Stomach smooth muscle (tissue), 2 donors: ENCODE results near the gene MCOLN3.

Experiments
- H3K27ac ChIP-seq: one replicate; pipeline ENCODE4 v1.7.0; 2013; ENCODE audit warnings: mild to moderate bottlenecking, low read length, inconsistent platforms
- H3K27me3 ChIP-seq, 2 donors: one replicate each; pipeline ENCODE4 v1.7.0; 2013; ENCODE audit warnings: low read length in 2 of 2; ENCODE audit not compliant: insufficient read depth in 2 of 2, control insufficient read depth in 1 of 2
- H3K36me3 ChIP-seq, 2 donors: one replicate each; pipeline ENCODE4 v1.7.0; 2013; ENCODE audit warnings: low read length in 2 of 2; ENCODE audit not compliant: control insufficient read depth in 2 of 2, insufficient read depth in 2 of 2
- H3K4me1 ChIP-seq: one replicate; pipeline ENCODE4 v1.7.0; 2013; ENCODE audit warnings: low read length; ENCODE audit not compliant: control insufficient read depth, insufficient read depth
- H3K4me3 ChIP-seq, 2 donors: one replicate each; pipeline ENCODE4 v1.7.0; 2013; ENCODE audit warnings: low read length in 2 of 2
- H3K9ac ChIP-seq, 2 donors: one replicate each; pipeline ENCODE4 v1.7.0; 2013; ENCODE audit warnings: low read length in 2 of 2, mild to moderate bottlenecking in 1 of 2
- H3K9me3 ChIP-seq, 2 donors: one replicate each; pipeline ENCODE4 v1.7.0; 2013; ENCODE audit warnings: low read length in 2 of 2; ENCODE audit not compliant: control insufficient read depth in 2 of 2
- donor health status: healthy.
- donor health status: Pancreatic carcinoma.

The MCOLN3 gene

GRCh38 chr1:85070972-85071492 lies 22.7 kb upstream of the MCOLN3 start:
- H3K36me3 ChIP-seq, result no peaks in the 10 kb centered on the region

DNA sequence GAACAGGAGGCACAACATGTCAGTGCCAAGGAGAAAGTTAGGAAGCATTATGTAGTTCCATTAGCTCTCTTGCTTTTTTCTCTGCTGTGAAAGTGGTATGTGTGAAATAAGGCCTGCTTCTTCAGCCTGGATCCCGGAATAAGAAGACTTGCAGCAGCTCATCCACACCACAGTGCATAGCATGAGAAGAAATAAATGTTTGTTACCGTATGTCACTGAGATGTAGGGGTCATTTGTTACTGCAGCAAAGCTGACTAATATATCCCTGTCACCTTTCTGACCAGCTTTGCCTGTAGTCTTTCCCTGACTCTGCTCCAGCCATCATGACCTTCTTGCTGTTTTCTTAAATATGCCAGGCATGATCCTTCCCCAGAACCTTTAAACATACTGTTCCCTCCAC lies 20.5 kb upstream of the MCOLN3 start:
- no peak overlapping the region for H3K4me3 ChIP-seq
- no peaks in the 10 kb centered on the region for H3K36me3 ChIP-seq
- H3K9ac ChIP-seq, result no peak overlapping the region
- H3K27ac ChIP-seq, result no peak overlapping the region
- H3K27me3 ChIP-seq, result no peaks in the 10 kb centered on the region
- no peaks in the 10 kb centered on the region for H3K9me3 ChIP-seq
- no peaks in the 10 kb centered on the region for H3K4me1 ChIP-seq

More at GRCh38 chr1:85070972-85071492, 22.7 kb upstream of the MCOLN3 start:
- no peaks in the 10 kb centered on the region for H3K9me3 ChIP-seq
- H3K4me1 ChIP-seq, result no peaks in the 10 kb centered on the region
- no peak overlapping the region for H3K4me3 ChIP-seq
- H3K27me3 ChIP-seq, result no peaks in the 10 kb centered on the region
- no peak overlapping the region for H3K9ac ChIP-seq
- H3K27ac ChIP-seq, result no peak overlapping the region

DNA sequence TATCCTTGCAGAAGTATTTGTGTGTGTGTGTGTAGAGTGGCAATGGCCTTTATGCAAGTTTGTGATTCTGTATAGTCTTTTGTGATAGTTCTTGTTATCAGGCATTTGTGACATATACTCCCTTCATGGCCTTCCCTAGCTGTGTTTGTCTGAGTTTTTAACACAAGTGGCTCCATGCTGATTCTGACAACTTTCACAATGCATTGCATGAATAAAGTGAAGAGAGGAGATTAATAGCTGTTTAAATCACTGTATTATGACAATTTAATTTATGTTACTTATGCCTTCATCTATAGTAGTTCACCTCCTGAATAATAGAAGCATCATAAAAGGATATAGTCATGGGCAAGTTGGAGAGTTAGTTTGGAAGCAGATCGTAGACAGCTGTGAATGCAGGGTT lies 17.2 kb upstream of the MCOLN3 start:
- no peak overlapping the region for H3K9ac ChIP-seq
- H3K36me3 ChIP-seq, result no peaks in the 10 kb centered on the region

DNA sequence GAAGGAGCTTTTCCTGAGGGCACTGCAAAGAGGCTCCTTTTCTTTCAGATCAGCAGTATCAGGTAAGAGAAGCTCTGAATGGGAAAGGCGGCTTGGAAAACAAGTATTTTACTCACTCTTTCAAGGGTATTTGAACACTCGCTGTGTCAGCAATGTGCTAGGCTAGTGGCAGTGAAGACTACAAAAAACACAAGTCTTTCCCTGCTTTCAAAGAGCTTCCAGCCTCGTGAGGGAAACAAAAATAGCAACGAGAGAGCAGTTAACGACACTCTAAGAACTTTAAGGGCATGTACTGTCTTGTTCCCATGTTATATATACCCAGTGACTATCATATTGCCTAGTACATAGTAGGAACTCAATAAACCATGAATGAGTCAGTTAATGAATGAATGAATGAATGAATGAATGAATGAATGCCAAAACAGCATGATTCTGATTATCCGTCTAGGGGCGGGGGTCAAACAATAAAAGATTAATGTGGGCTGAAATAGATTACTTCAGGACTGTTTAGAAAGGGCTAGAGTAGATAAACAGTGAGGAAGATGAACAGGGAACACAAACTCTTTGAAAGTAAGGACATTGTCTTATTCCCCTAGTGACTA lies 14.2 kb upstream of the MCOLN3 start:
- no peaks in the 10 kb centered on the region for H3K27me3 ChIP-seq

More for the DNA sequence above, 17.2 kb upstream of the MCOLN3 start:
- Histone ChIP-seq H3K27me3 (no peaks in the 10 kb centered on the region), H3K4me1 (peaks cover 2% of the 10 kb centered on the region), H3K27ac (no peak overlapping the region), H3K9me3 (no peaks in the 10 kb centered on the region), H3K4me3 (no peak overlapping the region)

DNA sequence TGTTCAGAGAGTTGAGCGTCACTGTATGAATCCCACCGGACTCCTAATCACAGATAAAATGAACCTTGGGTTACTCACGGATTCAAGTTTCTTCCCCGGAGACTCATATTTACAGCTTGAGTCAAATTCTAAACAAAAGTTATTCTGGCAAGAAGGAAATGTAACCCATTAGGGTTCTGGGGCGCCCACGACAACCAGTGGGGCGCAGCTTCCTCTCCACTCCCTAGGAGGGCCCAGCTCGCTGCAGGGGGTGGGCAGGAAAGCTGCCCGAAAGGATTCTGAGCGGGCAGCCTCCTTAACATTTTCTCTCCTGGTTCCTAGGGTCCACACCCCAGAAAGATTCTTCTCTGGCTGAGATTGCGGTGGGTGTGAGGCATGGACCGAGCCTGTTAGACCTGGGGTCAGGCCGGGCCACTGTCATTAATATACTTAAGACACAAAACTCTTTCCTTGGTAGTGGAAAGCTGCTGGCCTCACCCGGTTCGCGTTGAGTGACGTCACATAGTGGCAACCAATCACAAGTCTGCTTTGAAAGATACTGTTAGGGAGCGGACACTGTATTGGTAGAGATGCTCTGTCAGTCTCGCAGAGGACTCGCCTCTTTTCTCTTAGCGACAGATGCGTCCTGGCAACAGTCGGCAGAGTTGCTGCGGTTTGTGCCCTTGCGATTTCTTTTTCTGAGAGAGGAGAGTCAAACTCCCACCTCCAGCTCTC lies 13.6 kb upstream of the MCOLN3 start:
- H3K27me3 ChIP-seq, result no peaks in the 10 kb centered on the region
- peak overlapping the region; percentile 42 for H3K27ac ChIP-seq
- H3K9me3 ChIP-seq, result no peaks in the 10 kb centered on the region
- H3K9ac ChIP-seq, result peak overlapping the region; percentile 42 to 58
- peaks cover 2% of the 10 kb centered on the region for H3K4me1 ChIP-seq
- peak overlapping the region; percentile 59 to 83 for H3K4me3 ChIP-seq
- no peaks in the 10 kb centered on the region for H3K36me3 ChIP-seq

More for the DNA sequence above, 14.2 kb upstream of the MCOLN3 start:
- Histone ChIP-seq H3K36me3 (no peaks in the 10 kb centered on the region), H3K4me3 (peak overlapping the region; percentile 59 to 83), H3K4me1 (peaks cover 2% of the 10 kb centered on the region), H3K9me3 (no peaks in the 10 kb centered on the region), H3K27ac (peak overlapping the region; percentile 42), H3K9ac (peak overlapping the region in 1 of 2 donors; percentile 43)

DNA sequence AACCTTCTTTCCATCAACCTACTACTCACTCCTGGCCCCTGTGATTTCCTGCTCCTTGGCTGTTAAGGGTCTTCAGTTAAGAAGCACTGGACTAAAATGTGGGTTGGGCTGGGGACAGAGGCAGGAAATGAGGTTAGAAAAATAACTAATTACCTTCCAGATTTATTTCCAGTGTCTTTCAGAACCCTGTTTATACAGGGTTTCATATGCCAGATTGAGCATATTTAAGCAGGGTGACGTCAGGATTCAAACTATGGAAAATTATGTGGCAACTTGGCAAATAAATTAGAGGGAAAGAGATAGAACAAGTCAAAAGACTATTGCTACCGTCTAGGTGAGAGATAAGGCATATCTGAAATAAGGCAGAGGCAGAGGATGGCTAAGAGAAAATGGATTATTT lies 11.7 kb upstream of the MCOLN3 start:
- no peaks in the 10 kb centered on the region for H3K36me3 ChIP-seq
- H3K27ac ChIP-seq, result no peak overlapping the region
- no peaks in the 10 kb centered on the region for H3K9me3 ChIP-seq
- peaks cover 2% of the 10 kb centered on the region for H3K4me1 ChIP-seq
- H3K27me3 ChIP-seq, result no peaks in the 10 kb centered on the region
- H3K9ac ChIP-seq, result no peak overlapping the region
- no peak overlapping the region for H3K4me3 ChIP-seq

GRCh38 chr1:85059563-85059962 lies 11.3 kb upstream of the MCOLN3 start:
- Histone ChIP-seq H3K27me3 (no peaks in the 10 kb centered on the region), H3K9me3 (no peaks in the 10 kb centered on the region), H3K4me1 (peaks cover 2% of the 10 kb centered on the region), H3K36me3 (no peaks in the 10 kb centered on the region), H3K4me3 (no peak overlapping the region), H3K27ac (no peak overlapping the region), H3K9ac (no peak overlapping the region)

GRCh38 chr1:85058786-85059185 lies 10.5 kb upstream of the MCOLN3 start:
- Histone ChIP-seq H3K9me3 (no peaks in the 10 kb centered on the region), H3K27ac (no peak overlapping the region)

DNA sequence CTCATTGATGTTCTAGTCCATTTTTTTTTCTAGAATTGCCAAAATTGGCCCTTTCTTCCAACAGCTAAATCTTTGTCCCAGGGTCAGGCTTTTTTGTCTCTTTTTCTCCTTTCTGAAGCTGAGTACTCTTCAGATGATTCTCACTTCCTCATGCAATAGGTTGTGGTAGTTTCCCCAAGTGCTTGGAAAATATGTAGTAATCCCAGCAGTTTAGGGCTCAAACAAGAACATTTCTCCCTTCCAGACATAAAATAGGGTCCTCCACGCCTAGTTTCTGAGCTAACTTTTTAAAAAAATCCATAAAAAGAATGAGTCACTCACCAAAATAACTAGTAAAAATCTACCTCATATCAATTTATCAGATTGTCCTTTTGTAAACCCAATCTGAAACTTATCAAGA lies 10.0 kb upstream of the MCOLN3 start:
- peaks cover 2% of the 10 kb centered on the region for H3K4me1 ChIP-seq
- H3K9ac ChIP-seq, result no peak overlapping the region
- no peak overlapping the region for H3K27ac ChIP-seq
- H3K27me3 ChIP-seq, result no peaks in the 10 kb centered on the region
- no peak overlapping the region for H3K4me3 ChIP-seq
- no peaks in the 10 kb centered on the region for H3K9me3 ChIP-seq
- no peaks in the 10 kb centered on the region for H3K36me3 ChIP-seq

More at GRCh38 chr1:85058786-85059185, 10.5 kb upstream of the MCOLN3 start:
- Histone ChIP-seq H3K27me3 (no peaks in the 10 kb centered on the region), H3K36me3 (no peaks in the 10 kb centered on the region), H3K4me1 (peaks cover 2% of the 10 kb centered on the region), H3K9ac (no peak overlapping the region), H3K4me3 (no peak overlapping the region)

DNA sequence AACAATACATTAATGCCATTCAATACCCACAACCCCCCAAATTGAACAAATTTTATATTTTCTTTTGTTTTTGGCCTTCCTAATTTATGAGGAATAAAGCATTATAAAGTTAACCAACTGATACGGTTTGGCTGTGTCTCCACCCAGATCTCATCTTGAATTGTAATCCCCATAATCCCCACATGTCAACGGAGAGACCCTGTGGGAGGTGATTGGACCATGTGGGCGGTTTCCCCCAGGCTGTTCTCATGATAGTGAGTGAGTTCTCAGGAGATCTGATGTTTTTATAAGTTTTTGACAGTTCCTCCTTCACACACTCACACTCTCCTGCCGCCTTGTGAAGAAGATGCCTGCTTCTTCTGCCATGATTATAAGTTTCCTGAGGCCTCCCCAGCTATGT lies 6.4 kb upstream of the MCOLN3 start:
- no peak overlapping the region for H3K27ac ChIP-seq
- no peak overlapping the region for H3K4me3 ChIP-seq
- H3K4me1 ChIP-seq, result no peaks in the 10 kb centered on the region
- H3K36me3 ChIP-seq, result no peaks in the 10 kb centered on the region
- H3K9ac ChIP-seq, result no peak overlapping the region
- no peaks in the 10 kb centered on the region for H3K9me3 ChIP-seq
- peaks cover 5 to 9% of the 10 kb centered on the region in 2 donors for H3K27me3 ChIP-seq

GRCh38 chr1:85049735-85050166 lies 1.5 kb upstream of the MCOLN3 start:
- no peak overlapping the region for H3K4me3 ChIP-seq
- H3K9ac ChIP-seq, result no peak overlapping the region
- no peaks in the 10 kb centered on the region for H3K36me3 ChIP-seq
- peaks cover 31 to 39% of the 10 kb centered on the region in 2 donors for H3K27me3 ChIP-seq
- peaks cover 9% of the 10 kb centered on the region for H3K4me1 ChIP-seq
- H3K27ac ChIP-seq, result no peak overlapping the region
- no peaks in the 10 kb centered on the region for H3K9me3 ChIP-seq
